Activated CD4-positive, alpha-beta T cell treated with anti-CD3 and anti-CD28 coated beads, Interleukin-10, Interleukin-2, amounts not matched to agents 100 ng/mL and 50 ng/mL, durations not matched to agents 16 hours and 8 hours (primary cell): ENCODE data around the gene NISCH.

Experiments used
- DNase-seq: peaks from one replicate; pipeline ENCODE4 v3.0.0-alpha.2; 2020

Gene NISCH

GRCh38 chr3:52477076-52477795, 21.8 kb downstream of the NISCH start:
- no peak for DNase-seq

- DNase-seq = no peak
These were observed 22.3 kb downstream of the NISCH start for GRCh38 chr3:52477796-52478095.

- no peak for DNase-seq
These were observed 23.9 kb downstream of the NISCH start for GRCh38 chr3:52479037-52479876.

- no peak for DNase-seq
These were observed 24.6 kb downstream of the NISCH start for GRCh38 chr3:52479877-52480575.

GRCh38 chr3:52480768-52481715, 25.6 kb downstream of the NISCH start:
- no peak for DNase-seq

- DNase-seq = peak; percentile 17
These were observed 26.6 kb downstream of the NISCH start for GRCh38 chr3:52481819-52482521.

- no peak for DNase-seq
These were observed 27.7 kb downstream of the NISCH start for GRCh38 chr3:52483081-52483480.

GRCh38 chr3:52483577-52484381, 28.4 kb downstream of the NISCH start:
- DNase-seq = no peak

GRCh38 chr3:52484680-52485461, 29.5 kb downstream of the NISCH start:
- no peak for DNase-seq

GRCh38 chr3:52487050-52487787, 31.8 kb downstream of the NISCH start:
- DNase-seq = no peak

- no peak for DNase-seq
These were observed 32.6 kb downstream of the NISCH start for GRCh38 chr3:52487788-52488691.

GRCh38 chr3:52488746-52489145, 33.3 kb downstream of the NISCH start:
- no peak for DNase-seq

- DNase-seq = no peak
These were observed 34.0 kb downstream of the NISCH start for GRCh38 chr3:52489453-52489852.

GRCh38 chr3:52490035-52490938, 34.9 kb downstream of the NISCH start:
- DNase-seq = no peak

GRCh38 chr3:52490939-52491526, 35.6 kb downstream of the NISCH start:
- no peak for DNase-seq

- no peak for DNase-seq
These were observed 36.7 kb downstream of the NISCH start for GRCh38 chr3:52492059-52492458.
